ENCODE results near the gene ARAP3. TPM values are rescaled to one million over a fixed set of nuclear protein-coding genes. Genes with fewer than 3 reads are reported as not detected.

ARAP3 gene
- total and polyA plus RNA-seq, 2 donors: 0.71 to 4.2 TPM

GRCh38 chr5:141649972-141650371 is 32.1 kb downstream of the ARAP3 start:
- Histone ChIP-seq H3K27ac (ENCODE audit: low read depth in 1 of 2, low read length in 1 of 2) (no peak overlapping the region), H3K9me3 (ENCODE audit: control insufficient read depth in 2 of 2, insufficient read depth in 1 of 2, low read length in 1 of 2) (no peaks in the 10 kb centered on the region), H3K36me3 (ENCODE audit: control insufficient read depth in 2 of 2, insufficient read depth in 2 of 2, low read length in 1 of 2) (peaks cover 0 to 12% of the 10 kb centered on the region in 2 donors), H3K27me3 (ENCODE audit: control insufficient read depth in 2 of 2, insufficient read depth in 1 of 2, low read length in 1 of 2) (peaks cover 0 to 14% of the 10 kb centered on the region in 2 donors), H3K4me1 (ENCODE audit: control insufficient read depth in 2 of 2, insufficient read depth in 2 of 2, low read length in 2 of 2) (peaks cover 6 to 13% of the 10 kb centered on the region in 2 donors), H3K4me3 (ENCODE audit: low read length in 2 of 2) (no peak overlapping the region)
- no peak for DNase-seq (ENCODE audit: low read depth in 6 of 9, low spot score in 9 of 9)

GRCh38 chr5:141649056-141649688 is 32.9 kb downstream of the ARAP3 start:
- no peak overlapping the region for H3K4me3 ChIP-seq (ENCODE audit: low read length in 2 of 2)
- no peaks in the 10 kb centered on the region for H3K9me3 ChIP-seq (ENCODE audit: control insufficient read depth in 2 of 2, insufficient read depth in 1 of 2, low read length in 1 of 2)
- H3K4me1 ChIP-seq (ENCODE audit: control insufficient read depth in 2 of 2, insufficient read depth in 2 of 2, low read length in 2 of 2): peaks cover 6 to 13% of the 10 kb centered on the region in 2 donors
- peaks cover 0 to 14% of the 10 kb centered on the region in 2 donors for H3K27me3 ChIP-seq (ENCODE audit: control insufficient read depth in 2 of 2, insufficient read depth in 1 of 2, low read length in 1 of 2)
- 98% methylated on average over 17 of the region's 17 CpGs for WGBS
- no peak for DNase-seq (ENCODE audit: low read depth in 6 of 9, low spot score in 9 of 9)
- no peak overlapping the region for H3K27ac ChIP-seq (ENCODE audit: low read depth in 1 of 2, low read length in 1 of 2)
- H3K36me3 ChIP-seq (ENCODE audit: control insufficient read depth in 2 of 2, insufficient read depth in 2 of 2, low read length in 1 of 2): peaks cover 0 to 19% of the 10 kb centered on the region in 2 donors

DNA sequence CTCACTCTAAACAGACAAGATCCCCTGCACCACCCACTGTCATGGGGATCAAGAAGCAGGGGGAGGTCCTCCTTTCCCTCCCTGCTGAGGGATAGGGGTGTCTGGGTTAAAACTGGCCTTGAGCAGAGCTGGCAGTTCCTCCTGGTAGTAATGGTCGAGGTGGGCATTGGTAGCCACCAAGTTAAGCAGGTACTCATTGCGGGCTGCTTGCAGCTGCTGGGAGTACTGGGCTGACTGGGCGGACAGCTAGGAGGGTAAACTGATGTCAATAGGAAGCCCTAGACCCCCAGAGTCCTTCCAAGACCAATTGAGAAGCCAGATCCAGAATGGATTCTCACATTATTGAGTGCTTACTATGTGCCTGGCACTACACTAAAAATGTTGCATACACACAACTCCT is 34.2 kb downstream of the ARAP3 start:
- H3K4me1 ChIP-seq (ENCODE audit: control insufficient read depth in 2 of 2, insufficient read depth in 2 of 2, low read length in 2 of 2): peaks cover 6 to 13% of the 10 kb centered on the region in 2 donors
- no peaks in the 10 kb centered on the region for H3K9me3 ChIP-seq (ENCODE audit: control insufficient read depth in 2 of 2, insufficient read depth in 1 of 2, low read length in 1 of 2)
- peaks cover 0 to 19% of the 10 kb centered on the region in 2 donors for H3K36me3 ChIP-seq (ENCODE audit: control insufficient read depth in 2 of 2, insufficient read depth in 2 of 2, low read length in 1 of 2)
- no peak overlapping the region for H3K4me3 ChIP-seq (ENCODE audit: low read length in 2 of 2)
- peaks cover 0 to 9% of the 10 kb centered on the region in 2 donors for H3K27me3 ChIP-seq (ENCODE audit: control insufficient read depth in 2 of 2, insufficient read depth in 1 of 2, low read length in 1 of 2)
- 94% methylated on average over 3 of the region's 3 CpGs for whole genome bisulfite sequencing
- H3K27ac ChIP-seq (ENCODE audit: low read depth in 1 of 2, low read length in 1 of 2): no peak overlapping the region
- DNase-seq (ENCODE audit: low read depth in 6 of 9, low spot score in 9 of 9): no peak

GRCh38 chr5:141647242-141647641 is 34.8 kb downstream of the ARAP3 start:
- DNase-seq (ENCODE audit: low read depth in 6 of 9, low spot score in 9 of 9): no peak
- 97% methylated on average over 5 of the region's 5 CpGs for WGBS
- peaks cover 0 to 19% of the 10 kb centered on the region in 2 donors for H3K36me3 ChIP-seq (ENCODE audit: control insufficient read depth in 2 of 2, insufficient read depth in 2 of 2, low read length in 1 of 2)

GRCh38 chr5:141646026-141646425 is 36.0 kb downstream of the ARAP3 start:
- WGBS: 96% methylated on average over 6 of the region's 6 CpGs
- no peak for DNase-seq (ENCODE audit: low read depth in 6 of 9, low spot score in 9 of 9)
- H3K27ac ChIP-seq (ENCODE audit: low read depth in 1 of 2, low read length in 1 of 2): no peak overlapping the region
- peaks cover 2 to 7% of the 10 kb centered on the region in 2 donors for H3K4me1 ChIP-seq (ENCODE audit: control insufficient read depth in 2 of 2, insufficient read depth in 2 of 2, low read length in 2 of 2)
- H3K9me3 ChIP-seq (ENCODE audit: control insufficient read depth in 2 of 2, insufficient read depth in 1 of 2, low read length in 1 of 2): no peaks in the 10 kb centered on the region
- peaks cover 10 to 23% of the 10 kb centered on the region in 2 donors for H3K36me3 ChIP-seq (ENCODE audit: control insufficient read depth in 2 of 2, insufficient read depth in 2 of 2, low read length in 1 of 2)
- H3K4me3 ChIP-seq (ENCODE audit: low read length in 2 of 2): no peak overlapping the region
- H3K27me3 ChIP-seq (ENCODE audit: control insufficient read depth in 2 of 2, insufficient read depth in 1 of 2, low read length in 1 of 2): peaks cover 0 to 1% of the 10 kb centered on the region in 2 donors

More at GRCh38 chr5:141647242-141647641, 34.8 kb downstream of the ARAP3 start:
- H3K27me3 ChIP-seq (ENCODE audit: control insufficient read depth in 2 of 2, insufficient read depth in 1 of 2, low read length in 1 of 2): peaks cover 0 to 8% of the 10 kb centered on the region in 2 donors
- peaks cover 6 to 13% of the 10 kb centered on the region in 2 donors for H3K4me1 ChIP-seq (ENCODE audit: control insufficient read depth in 2 of 2, insufficient read depth in 2 of 2, low read length in 2 of 2)
- no peak overlapping the region for H3K27ac ChIP-seq (ENCODE audit: low read depth in 1 of 2, low read length in 1 of 2)
- H3K4me3 ChIP-seq (ENCODE audit: low read length in 2 of 2): no peak overlapping the region
- H3K9me3 ChIP-seq (ENCODE audit: control insufficient read depth in 2 of 2, insufficient read depth in 1 of 2, low read length in 1 of 2): no peaks in the 10 kb centered on the region

DNA sequence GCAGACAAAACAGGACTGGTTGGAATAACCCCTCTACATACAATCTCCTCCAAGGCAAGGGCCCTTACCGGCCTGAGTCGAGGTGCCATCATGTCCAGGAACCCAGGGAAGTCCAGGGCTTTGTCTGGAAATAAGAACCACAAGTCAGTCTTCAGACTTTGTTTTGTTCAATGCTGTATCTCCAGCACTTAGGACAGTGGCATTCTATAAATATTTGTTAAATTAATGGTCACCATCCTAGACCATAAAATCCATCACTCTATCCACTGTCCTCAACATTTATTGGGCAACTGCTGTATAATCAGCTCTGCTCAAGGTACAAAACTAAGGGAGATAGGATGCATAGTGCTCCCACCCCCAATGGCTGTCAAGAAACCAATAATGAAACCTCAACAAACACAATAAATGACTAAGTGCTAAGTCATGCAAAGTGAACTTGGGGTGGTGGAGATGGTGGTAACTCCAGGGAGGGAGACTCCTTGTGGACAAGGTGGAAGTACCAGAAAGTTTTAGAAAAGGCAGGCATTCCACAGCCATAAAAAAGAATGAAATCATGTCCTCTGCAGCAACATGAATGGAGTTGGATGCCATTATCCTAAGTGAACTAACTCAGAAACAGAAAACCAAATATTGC is 40.3 kb downstream of the ARAP3 start:
- no peaks in the 10 kb centered on the region for H3K9me3 ChIP-seq (ENCODE audit: control insufficient read depth in 2 of 2, insufficient read depth in 1 of 2, low read length in 1 of 2)
- peaks cover 6 to 14% of the 10 kb centered on the region in 2 donors for H3K4me1 ChIP-seq (ENCODE audit: control insufficient read depth in 2 of 2, insufficient read depth in 2 of 2, low read length in 2 of 2)
- H3K4me3 ChIP-seq (ENCODE audit: low read length in 2 of 2): no peak overlapping the region
- WGBS: 98% methylated on average over 2 of the region's 2 CpGs
- H3K36me3 ChIP-seq (ENCODE audit: control insufficient read depth in 2 of 2, insufficient read depth in 2 of 2, low read length in 1 of 2): peaks cover 28 to 36% of the 10 kb centered on the region in 2 donors
- DNase-seq (ENCODE audit: low read depth in 6 of 9, low spot score in 9 of 9): no peak
- peaks cover 0 to 3% of the 10 kb centered on the region in 2 donors for H3K27me3 ChIP-seq (ENCODE audit: control insufficient read depth in 2 of 2, insufficient read depth in 1 of 2, low read length in 1 of 2)
- no peak overlapping the region for H3K27ac ChIP-seq (ENCODE audit: low read depth in 1 of 2, low read length in 1 of 2)

DNA sequence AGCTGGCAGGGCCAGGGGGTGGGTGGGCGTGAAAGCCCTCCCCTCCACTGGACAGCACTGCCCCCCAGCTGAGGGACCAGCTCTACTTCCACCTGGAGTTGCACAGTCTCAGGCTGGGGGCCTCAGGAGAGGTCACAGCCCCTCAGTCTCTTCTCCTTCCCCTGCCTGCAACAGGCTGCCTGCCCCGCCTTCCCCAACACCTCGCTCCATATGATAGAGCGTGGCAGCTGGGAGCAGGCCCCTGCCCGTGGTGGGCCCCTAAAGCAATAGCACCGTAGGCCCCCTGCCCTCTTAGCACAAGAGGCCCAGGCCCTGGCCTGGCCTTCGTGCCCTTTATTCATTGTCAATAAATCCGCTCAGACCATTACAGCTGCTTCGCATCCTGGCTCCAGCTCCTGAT is 41.3 kb downstream of the ARAP3 start:
- H3K4me3 ChIP-seq (ENCODE audit: low read length in 2 of 2): no peak overlapping the region
- peaks cover 12 to 18% of the 10 kb centered on the region in 2 donors for H3K4me1 ChIP-seq (ENCODE audit: control insufficient read depth in 2 of 2, insufficient read depth in 2 of 2, low read length in 2 of 2)
- H3K36me3 ChIP-seq (ENCODE audit: control insufficient read depth in 2 of 2, insufficient read depth in 2 of 2, low read length in 1 of 2): peaks cover 28% of the 10 kb centered on the region in 2 donors
- no peak for DNase-seq (ENCODE audit: low read depth in 6 of 9, low spot score in 9 of 9)
- no peaks in the 10 kb centered on the region for H3K9me3 ChIP-seq (ENCODE audit: control insufficient read depth in 2 of 2, insufficient read depth in 1 of 2, low read length in 1 of 2)
- H3K27me3 ChIP-seq (ENCODE audit: control insufficient read depth in 2 of 2, insufficient read depth in 1 of 2, low read length in 1 of 2): peaks cover 0 to 3% of the 10 kb centered on the region in 2 donors
- 97% methylated on average over 9 of the region's 9 CpGs for WGBS
- no peak overlapping the region for H3K27ac ChIP-seq (ENCODE audit: low read depth in 1 of 2, low read length in 1 of 2)

DNA sequence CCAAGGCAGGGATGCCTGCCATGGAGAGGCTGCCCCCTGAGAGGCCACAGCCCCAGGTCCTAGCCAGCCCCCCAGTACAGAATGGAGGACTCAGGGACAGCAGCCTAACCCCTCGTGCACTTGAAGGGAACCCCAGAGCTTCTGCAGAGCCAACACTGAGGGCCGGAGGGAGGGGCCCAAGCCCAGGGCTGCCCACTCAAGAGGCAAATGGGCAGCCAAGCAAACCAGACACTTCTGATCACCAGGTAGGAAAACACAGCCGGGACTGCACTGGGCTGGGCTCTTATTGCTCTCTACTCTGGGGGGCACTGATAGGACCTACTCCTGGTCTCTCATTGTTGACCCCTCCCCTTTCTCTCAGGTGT is 42.0 kb downstream of the ARAP3 start:
- peaks cover 28 to 33% of the 10 kb centered on the region in 2 donors for H3K36me3 ChIP-seq (ENCODE audit: control insufficient read depth in 2 of 2, insufficient read depth in 2 of 2, low read length in 1 of 2)
- DNase-seq (ENCODE audit: low read depth in 6 of 9, low spot score in 9 of 9): no peak
- H3K9me3 ChIP-seq (ENCODE audit: control insufficient read depth in 2 of 2, insufficient read depth in 1 of 2, low read length in 1 of 2): no peaks in the 10 kb centered on the region
- H3K4me3 ChIP-seq (ENCODE audit: low read length in 2 of 2): no peak overlapping the region
- 96% methylated on average over 3 of the region's 3 CpGs for WGBS
- H3K27ac ChIP-seq (ENCODE audit: low read depth in 1 of 2, low read length in 1 of 2): no peak overlapping the region
- peaks cover 18 to 22% of the 10 kb centered on the region in 2 donors for H3K4me1 ChIP-seq (ENCODE audit: control insufficient read depth in 2 of 2, insufficient read depth in 2 of 2, low read length in 2 of 2)
- peaks cover 0 to 3% of the 10 kb centered on the region in 2 donors for H3K27me3 ChIP-seq (ENCODE audit: control insufficient read depth in 2 of 2, insufficient read depth in 1 of 2, low read length in 1 of 2)

DNA sequence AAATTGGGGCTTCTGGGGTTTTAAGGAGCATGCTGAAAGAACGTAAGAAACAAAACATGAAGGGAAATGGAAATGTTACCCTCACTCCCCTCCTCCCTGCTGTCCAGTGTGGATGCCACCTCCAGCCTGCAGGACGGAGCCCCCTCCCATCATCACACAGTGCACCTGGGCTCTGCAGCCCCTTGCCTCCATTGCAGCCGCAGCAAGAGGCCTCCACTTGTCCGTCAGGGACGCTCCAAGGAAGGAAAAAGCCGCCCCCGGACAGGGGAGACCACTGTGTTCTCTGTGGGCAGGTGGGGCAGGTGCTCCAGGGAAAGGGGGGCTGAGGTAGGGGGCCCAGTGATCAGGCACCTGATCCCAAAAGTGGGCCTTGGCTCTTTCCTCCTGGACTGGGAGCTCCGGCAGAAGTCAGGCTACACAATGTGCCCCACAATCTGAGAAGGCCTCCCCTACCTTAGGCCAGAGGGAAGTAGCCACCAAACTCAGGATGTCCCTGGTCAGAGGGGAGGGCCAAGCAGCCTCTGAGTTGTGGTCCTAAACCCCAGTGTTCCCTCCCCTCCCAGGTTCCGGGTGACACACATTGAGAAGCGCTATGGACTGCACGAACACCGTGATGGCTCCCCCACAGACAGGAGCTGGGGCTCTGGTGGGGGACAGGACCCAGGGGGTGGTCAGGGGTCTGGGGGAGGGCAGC is 42.5 kb downstream of the ARAP3 start:
- Histone ChIP-seq H3K4me1 (ENCODE audit: control insufficient read depth in 2 of 2, insufficient read depth in 2 of 2, low read length in 2 of 2) (peaks cover 23 to 28% of the 10 kb centered on the region in 2 donors), H3K36me3 (ENCODE audit: control insufficient read depth in 2 of 2, insufficient read depth in 2 of 2, low read length in 1 of 2) (peaks cover 29 to 36% of the 10 kb centered on the region in 2 donors), H3K27me3 (ENCODE audit: control insufficient read depth in 2 of 2, insufficient read depth in 1 of 2, low read length in 1 of 2) (peaks cover 0 to 3% of the 10 kb centered on the region in 2 donors), H3K9me3 (ENCODE audit: control insufficient read depth in 2 of 2, insufficient read depth in 1 of 2, low read length in 1 of 2) (no peaks in the 10 kb centered on the region), H3K4me3 (ENCODE audit: low read length in 2 of 2) (no peak overlapping the region), H3K27ac (ENCODE audit: low read depth in 1 of 2, low read length in 1 of 2) (no peak overlapping the region)
- whole genome bisulfite sequencing: 94% methylated on average over 12 of the region's 12 CpGs
- DNase-seq (ENCODE audit: low read depth in 6 of 9, low spot score in 9 of 9): no peak

Measured in thymus (tissue), 11 donors.